HG02678 (cell line): Measurements from ENCODE around the gene POT1.

Experiments used
- ATAC-seq: cut with Tn5 transposase; IDR thresholded peaks from one replicate; pipeline ENCODE4 v1.9.1; 2021; ENCODE audit warnings: mild to moderate bottlenecking, moderate library complexity; ENCODE audit not compliant: unreplicated experiment

Gene POT1

GRCh38 chr7:124914298-124914697 is 15.3 kb downstream of the POT1 start:
- peak; percentile 50 for ATAC-seq

DNA sequence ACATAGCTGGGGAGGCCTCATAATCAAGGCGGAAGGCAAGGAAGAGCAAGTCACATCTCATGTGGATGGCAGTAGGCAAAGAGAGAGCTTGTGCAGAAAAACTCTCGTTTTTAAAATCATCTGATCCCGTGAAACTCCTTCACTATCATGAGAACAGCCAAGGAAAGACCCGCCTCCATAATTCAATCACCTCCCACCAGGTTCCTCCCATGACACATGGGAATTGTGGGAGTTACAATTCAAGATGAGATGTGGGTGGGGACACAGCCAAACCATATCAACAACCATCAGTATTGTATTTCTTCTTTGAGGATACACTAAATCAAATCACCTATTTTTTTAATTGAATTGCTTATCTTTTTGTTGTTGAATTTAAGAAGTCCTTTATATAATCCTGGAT is 16.7 kb downstream of the POT1 start:
- ATAC-seq = no peak

GRCh38 chr7:124909808-124910207 is 19.8 kb downstream of the POT1 start:
- ATAC-seq = no peak

- ATAC-seq = no peak
Measured at GRCh38 chr7:124908259-124908658, 21.4 kb downstream of the POT1 start.

DNA sequence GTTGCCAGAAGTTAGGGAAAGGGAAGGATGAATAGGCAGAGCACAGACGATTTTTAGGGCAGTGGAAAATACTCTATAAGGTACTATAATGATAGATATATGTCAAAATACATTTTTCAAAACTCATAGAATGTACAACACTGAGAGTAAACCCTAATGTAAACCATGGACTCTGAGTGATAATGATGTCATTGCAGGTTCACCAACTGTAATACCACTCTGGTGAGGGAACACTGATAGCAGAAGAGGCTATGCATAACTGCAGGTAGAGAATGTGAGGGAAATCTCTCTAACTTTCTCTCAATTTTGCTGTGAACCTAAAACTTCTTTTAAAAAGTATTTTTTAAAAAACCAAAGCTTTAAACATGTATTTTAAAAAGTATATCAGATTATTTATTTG is 22.1 kb downstream of the POT1 start:
- no peak for ATAC-seq

DNA sequence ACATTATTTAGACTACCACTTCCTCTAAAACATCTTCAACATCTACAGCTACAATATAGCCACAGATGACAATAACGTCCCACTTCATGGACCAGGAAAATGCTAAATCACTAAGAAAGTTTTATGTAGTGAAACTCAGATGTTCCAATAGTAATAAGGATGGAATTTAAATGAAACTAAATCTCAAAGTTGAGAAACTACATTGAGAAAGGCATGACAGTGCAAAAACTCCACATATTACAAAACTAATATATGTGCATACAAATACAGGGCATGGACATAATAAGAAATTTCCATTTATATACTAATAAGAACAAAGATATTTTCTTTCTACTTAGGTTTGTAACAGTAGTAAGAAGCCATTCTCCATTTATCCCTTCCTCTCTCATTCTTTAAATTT is 31.1 kb downstream of the POT1 start:
- ATAC-seq = no peak

GRCh38 chr7:124896001-124896400 is 33.6 kb downstream of the POT1 start:
- no peak for ATAC-seq

- peak; percentile 80 for ATAC-seq
Measured at GRCh38 chr7:124893140-124893827, 36.3 kb downstream of the POT1 start.

DNA sequence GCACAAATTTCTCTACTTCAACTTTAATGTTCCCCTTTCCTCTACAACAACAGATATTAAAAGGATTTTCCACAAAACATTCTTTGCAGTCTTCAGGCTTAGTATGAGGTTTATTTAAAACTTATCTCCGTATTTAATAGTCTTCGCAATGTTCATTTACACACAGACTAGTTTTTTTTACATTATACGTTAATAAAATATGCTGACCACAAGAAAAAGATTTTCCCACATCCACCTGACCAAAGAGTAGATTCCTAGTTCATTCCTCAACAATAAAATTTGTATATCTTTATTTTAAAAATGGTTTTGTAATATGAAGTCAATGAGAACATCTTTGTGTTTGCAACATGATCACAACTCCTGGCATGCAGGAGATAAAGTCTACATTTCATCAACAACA is 42.4 kb downstream of the POT1 start:
- no peak for ATAC-seq

DNA sequence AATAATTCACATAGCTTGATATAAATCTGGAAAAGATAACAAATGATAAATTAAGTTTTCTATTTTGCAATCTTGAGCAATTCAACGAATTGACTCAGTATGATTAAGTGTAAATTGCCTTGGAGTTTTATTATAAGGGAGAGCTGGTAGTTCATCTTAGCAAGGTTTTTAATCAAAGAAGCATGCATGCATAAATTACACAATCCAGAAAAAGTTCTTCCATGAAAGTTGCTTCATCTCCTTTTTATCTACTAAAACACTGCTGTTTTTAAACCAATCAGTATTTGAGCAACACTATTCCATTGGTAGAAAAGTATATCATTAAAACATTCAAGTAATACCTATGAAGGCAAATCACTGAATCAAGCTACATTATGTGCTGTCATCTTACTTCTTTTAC is 47.6 kb downstream of the POT1 start:
- no peak for ATAC-seq

DNA sequence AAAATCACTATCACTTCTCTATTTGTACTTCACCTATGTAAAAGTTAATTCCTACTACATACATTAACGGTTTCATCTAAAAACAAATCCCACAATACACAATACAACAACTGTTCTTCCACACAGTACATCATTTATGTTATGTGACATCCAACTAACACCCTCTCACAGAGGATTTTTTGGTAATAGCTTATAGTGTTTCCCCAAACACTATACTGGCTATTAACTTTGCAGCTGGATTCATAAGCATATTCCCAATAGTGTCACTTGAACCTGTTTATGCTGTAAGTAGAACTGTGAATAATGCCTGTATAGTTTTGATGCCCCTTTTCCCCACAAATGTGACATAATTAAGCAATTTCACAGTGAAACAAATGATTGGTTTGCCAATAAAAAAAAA is 49.9 kb downstream of the POT1 start:
- ATAC-seq = no peak

- ATAC-seq = no peak
Measured at GRCh38 chr7:124879103-124879502, 50.5 kb downstream of the POT1 start.

DNA sequence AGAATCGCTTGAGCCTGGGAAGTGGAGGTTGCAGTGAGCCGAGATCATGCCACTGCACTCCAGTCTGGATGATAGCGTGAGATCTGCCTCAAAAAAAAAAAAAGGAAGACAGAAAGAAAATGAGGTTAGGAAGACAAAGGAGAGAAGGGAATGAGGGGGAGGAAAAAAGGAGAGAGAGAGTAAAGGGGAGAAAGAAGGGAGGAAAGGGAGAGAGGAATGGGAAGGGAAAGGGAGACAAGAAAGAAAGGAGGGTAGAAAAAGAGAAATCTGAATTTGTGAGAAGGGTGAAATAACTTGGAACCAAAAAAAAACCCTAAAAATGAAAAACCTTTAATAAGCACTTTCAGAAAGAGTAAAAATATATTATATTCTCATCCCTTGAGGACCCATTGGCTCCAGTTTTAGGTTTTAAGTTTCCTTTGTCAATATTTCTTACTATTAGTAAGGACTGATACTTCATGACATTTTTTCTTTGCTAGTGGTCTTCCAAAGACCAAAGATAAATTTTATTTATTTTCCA is 54.9 kb downstream of the POT1 start:
- no peak for ATAC-seq

DNA sequence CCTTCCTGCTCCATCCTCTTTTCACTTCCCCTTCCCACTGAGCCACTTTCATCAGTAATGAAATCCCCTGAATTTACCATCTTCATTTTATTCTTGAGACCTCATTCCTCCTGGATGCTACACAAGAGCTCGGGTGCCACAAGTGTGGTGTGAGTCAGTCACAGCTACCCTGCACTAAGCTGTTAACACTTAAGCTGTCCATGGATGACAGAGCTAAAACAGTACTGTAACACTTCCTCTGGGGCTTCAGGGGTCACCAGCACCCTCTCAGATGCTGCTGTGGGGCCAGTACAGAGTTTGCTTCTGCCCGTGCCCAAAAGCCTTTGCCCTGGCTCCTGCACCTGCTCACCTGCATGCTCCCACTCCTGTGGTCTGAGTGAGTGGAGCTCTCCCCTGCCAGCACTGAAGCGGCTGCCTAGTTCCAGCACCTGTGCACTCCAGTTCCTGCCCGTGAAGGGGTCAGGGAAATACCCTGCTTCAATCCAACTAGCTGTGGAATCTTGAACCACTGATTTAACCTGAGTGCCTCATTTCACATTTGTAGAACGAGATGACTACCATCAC is 71.9 kb downstream of the POT1 start:
- no peak for ATAC-seq

DNA sequence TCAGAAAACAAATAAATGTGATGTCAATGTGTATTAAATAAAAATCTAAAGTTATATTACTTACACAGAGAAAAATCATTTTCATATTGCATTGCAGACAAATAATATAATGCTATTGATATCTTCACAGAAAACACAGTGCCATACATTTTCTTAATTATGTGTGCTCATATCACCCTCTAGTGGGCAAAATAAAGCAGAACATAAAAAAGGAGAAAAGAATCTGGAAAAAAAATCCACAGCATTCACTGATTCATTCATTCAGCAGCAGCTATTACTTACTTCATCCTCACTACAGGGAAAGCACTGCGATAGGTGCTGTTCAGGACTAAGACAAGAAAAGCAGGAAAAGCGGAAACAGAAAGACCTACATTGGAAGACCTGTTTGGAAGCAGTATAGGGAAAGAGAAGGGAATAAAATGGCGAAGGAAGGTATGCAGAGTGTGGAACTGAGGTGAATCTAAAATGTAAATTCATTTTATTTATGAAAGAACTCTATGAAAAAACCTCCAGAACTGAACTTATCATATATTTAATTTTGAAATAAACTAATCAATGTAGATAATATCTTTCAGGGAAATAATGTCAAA is 73.2 kb downstream of the POT1 start:
- no peak for ATAC-seq

DNA sequence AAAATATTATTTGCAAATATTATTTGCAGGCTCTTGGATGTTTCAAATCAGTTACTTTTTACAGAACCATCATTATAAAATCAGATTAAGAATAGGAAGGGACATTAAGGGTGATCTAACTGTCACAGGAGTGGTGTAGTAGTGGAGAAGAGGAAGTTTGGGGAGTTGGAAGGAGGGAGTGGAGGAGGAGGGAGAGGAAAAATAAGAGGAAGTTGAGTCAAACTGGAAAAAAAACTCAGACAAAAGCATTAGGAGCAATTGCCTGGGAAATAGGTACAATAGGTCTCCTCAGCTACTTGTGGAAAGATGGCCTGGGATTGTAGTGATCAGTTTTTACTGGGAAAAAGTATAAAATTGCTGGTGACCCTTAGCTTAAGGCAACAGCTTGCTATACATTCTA is 86.3 kb downstream of the POT1 start:
- no peak for ATAC-seq

- ATAC-seq = no peak
Measured at GRCh38 chr7:124840435-124840834, 89.2 kb downstream of the POT1 start.

DNA sequence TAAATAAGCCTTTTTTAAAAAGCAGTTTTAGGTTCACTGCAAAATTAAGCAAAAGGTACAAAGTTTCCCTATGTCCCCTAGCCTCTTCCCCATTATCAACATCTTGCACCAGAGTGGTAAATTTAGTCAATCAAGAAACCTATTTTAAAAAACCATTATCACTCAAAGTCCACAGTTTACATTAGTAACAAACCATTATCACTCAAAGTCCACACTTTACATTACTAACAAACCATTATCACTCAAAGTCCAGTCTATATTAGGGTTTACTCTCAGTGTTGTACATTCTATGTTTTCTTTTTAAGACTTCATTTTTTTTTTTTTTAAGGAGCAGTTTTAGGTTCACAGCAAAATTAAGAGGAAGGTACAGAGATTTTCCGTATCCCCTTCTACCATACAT is 89.9 kb downstream of the POT1 start:
- no peak for ATAC-seq

GRCh38 chr7:124836173-124836572 is 93.5 kb downstream of the POT1 start:
- ATAC-seq = no peak

DNA sequence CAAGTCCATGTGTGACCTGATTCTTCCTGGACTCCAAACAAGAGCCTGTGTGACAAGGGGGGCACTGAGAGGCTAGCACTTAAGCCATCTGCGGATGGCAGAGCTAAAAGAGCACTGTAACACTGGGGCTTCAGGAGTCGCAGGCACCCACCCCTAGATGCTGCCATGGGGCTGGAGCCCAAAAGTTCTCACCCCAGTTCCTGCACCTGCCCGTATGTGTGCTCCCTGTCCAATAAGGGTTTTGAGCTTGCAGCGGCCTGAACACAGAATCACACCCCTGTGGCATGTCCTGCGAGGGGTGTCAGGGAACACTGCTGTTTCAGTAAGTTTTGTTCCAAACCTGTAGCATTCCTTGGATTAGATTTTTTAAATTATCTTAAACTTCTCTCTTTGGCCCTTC is 110.8 kb downstream of the POT1 start:
- ATAC-seq = no peak

- no peak for ATAC-seq
Measured at GRCh38 chr7:124813994-124814798, 115.4 kb downstream of the POT1 start.

DNA sequence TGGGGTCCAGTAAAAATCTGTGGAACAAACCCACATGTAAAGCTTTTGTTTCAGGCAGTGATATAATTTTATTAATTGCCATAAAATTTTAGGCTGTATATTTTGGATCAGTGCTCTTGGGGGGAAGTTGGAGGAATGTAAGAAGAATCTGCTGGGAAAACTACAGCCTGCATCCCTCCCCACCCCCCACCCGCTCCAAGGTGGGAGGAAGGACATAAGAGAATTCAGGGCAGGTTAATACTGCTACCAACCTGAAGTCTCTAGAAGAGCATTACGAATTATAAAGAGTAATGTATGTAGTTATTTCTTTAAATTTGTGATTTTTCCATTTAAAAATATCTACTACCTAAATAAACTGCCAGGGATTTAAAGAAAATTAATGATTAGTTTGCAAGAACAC is 116.9 kb downstream of the POT1 start:
- ATAC-seq = no peak
